Activated T-cell treated with anti-CD3 and anti-CD28 coated beads, Interleukin-2, amount 50 U/mL, for 4 hours (primary cell): ENCODE results near the gene TTC12. TPM values are rescaled to one million over a fixed set of nuclear protein-coding genes. Genes with fewer than 3 reads are reported as not detected.

Source experiments
- ATAC-seq, 2 donors: fragments of 200-7000 bp; cut with Tn5 transposase; one replicate each; pipeline ENCODE4 v1.10.0; 2021
- DNase-seq: peaks from one replicate; pipeline ENCODE4 v3.0.0-alpha.2; 2020
- H3K27me3 Mint-ChIP-seq: one replicate; pipeline ENCODE4 v1.8.0; 2021; ENCODE audit warnings: low read depth, mixed read lengths
- H3K36me3 Mint-ChIP-seq: one replicate; pipeline ENCODE4 v1.8.0; 2022; ENCODE audit warnings: mixed read lengths; ENCODE audit not compliant: insufficient read depth
- H3K4me1 Mint-ChIP-seq: one replicate; pipeline ENCODE4 v1.8.0; 2021; ENCODE audit warnings: low read depth, mixed read lengths
- H3K4me3 Mint-ChIP-seq: one replicate; pipeline ENCODE4 v1.8.0; 2021; ENCODE audit warnings: mild to moderate bottlenecking, moderate library complexity, mixed read lengths
- H3K9me3 Mint-ChIP-seq: one replicate; pipeline ENCODE4 v1.8.0; 2021; ENCODE audit warnings: mixed read lengths
- total RNA-seq, 3 donors: library from RNA; stranded (reverse); gene quantifications; one replicate each; pipeline ENCODE4 v1.2.1, GENCODE V29; 2021

The TTC12 gene, protein sequence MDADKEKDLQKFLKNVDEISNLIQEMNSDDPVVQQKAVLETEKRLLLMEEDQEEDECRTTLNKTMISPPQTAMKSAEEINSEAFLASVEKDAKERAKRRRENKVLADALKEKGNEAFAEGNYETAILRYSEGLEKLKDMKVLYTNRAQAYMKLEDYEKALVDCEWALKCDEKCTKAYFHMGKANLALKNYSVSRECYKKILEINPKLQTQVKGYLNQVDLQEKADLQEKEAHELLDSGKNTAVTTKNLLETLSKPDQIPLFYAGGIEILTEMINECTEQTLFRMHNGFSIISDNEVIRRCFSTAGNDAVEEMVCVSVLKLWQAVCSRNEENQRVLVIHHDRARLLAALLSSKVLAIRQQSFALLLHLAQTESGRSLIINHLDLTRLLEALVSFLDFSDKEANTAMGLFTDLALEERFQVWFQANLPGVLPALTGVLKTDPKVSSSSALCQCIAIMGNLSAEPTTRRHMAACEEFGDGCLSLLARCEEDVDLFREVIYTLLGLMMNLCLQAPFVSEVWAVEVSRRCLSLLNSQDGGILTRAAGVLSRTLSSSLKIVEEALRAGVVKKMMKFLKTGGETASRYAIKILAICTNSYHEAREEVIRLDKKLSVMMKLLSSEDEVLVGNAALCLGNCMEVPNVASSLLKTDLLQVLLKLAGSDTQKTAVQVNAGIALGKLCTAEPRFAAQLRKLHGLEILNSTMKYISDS
- total RNA-seq: 10 to 100 TPM in 1 of 3 donors, 1 to 10 TPM in 2; 4.0 to 11.0 (median 7.5) TPM

DNA sequence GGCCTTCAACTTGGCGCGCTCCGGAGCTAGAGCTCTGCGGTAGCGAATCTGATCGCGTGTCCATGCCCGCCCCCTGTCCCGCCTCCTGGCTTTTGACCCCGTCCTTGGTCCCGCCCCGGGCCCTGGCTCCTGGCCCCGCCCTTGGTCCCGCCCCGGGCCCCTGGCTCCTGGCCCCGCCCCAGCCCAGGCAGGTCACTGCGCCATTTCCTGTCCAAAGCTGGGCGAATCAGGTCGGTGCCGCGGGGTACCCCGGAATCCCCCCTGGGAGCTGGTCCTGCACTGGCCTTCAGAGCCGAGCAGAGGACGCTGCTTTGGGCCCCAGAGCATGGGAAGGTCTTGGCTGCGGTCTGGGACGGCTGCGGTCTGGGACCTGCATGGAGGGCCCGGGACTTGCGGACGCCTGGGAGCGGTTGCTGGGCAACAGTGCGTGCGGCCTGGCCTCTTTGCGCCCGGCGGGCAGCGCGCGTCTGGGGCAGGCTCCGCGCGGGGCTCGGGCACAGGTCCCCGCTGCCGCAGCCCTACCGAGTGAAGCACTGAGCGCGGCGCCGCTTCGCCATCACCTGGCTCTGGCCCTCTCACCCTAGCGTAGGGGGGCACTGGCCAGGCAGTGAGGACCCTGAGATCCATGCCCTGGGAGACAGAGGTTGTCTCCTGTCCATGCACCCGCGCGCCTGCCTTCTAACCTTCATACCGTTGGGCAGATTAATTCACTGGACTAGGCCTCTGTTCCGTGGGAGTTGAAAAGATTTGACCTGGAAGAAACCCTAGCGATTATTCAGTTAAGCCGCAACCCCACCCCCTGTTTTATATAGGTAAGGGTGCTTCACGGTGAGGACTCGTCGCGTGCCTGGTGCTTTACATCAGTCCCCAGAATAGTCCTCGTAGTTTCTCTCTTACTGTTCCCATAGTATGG, at the start of gene TTC12:
TTC12 (plus strand) TSS at position 195 of the 913 bp plus-strand sequence. CDS start 1,675 bp downstream, outside the sequence.
- Mint-ChIP-seq H3K9me3 (no peaks in the 10 kb centered on the region), H3K27me3 (no peaks in the 10 kb centered on the region), H3K4me3 (peak within 1 kb of the TSS; percentile 83), H3K4me1 (peaks cover 29% of the 10 kb centered on the region), H3K36me3 (peaks cover 24% of the 10 kb centered on the region)
- ATAC-seq (peak; percentile 99 to 100), DNase-seq (peak; percentile 92)

DNA sequence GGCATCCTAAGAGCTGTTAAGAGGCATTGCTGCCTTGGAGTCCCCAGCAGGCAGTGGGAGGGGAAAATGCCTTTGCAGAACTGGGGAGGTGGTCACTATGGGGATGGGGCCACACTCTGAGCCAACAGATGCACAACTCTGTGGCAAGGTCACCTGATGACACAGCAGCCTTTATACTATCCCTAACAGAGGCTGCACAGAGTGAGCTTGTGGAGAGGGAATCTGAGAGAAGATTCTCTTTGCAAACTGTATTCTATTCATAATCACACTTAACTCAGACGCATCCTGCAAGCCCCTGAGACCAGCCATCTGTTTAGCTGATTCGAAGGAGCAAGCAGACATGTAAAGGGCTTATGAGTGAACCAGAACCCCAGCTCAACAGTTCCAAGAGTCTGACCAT, 49.0 kb upstream of the TTC12 start:
- Mint-ChIP-seq H3K4me1 (no peaks in the 10 kb centered on the region), H3K36me3 (no peaks in the 10 kb centered on the region), H3K9me3 (no peaks in the 10 kb centered on the region), H3K27me3 (peaks cover 13% of the 10 kb centered on the region), H3K4me3 (no peak overlapping the region)
- DNase-seq (no peak), ATAC-seq (no peak)

GRCh38 chr11:113267493-113267892, 46.9 kb upstream of the TTC12 start:
- Mint-ChIP-seq H3K9me3 (no peaks in the 10 kb centered on the region), H3K4me3 (no peak overlapping the region), H3K4me1 (no peaks in the 10 kb centered on the region), H3K36me3 (no peaks in the 10 kb centered on the region), H3K27me3 (peaks cover 9% of the 10 kb centered on the region)
- no peak for ATAC-seq
- DNase-seq: no peak

- ATAC-seq (no peak), DNase-seq (no peak)
- H3K4me1 Mint-ChIP-seq: no peaks in the 10 kb centered on the region
- no peaks in the 10 kb centered on the region for H3K9me3 Mint-ChIP-seq
- no peaks in the 10 kb centered on the region for H3K36me3 Mint-ChIP-seq
- H3K27me3 Mint-ChIP-seq: peaks cover 8% of the 10 kb centered on the region
- H3K4me3 Mint-ChIP-seq: no peak overlapping the region
These were observed 45.3 kb upstream of the TTC12 start for GRCh38 chr11:113269096-113269495.

- no peak for DNase-seq
- no peaks in the 10 kb centered on the region for H3K4me1 Mint-ChIP-seq
- H3K9me3 Mint-ChIP-seq: no peaks in the 10 kb centered on the region
- ATAC-seq: no peak
- no peaks in the 10 kb centered on the region for H3K36me3 Mint-ChIP-seq
- H3K4me3 Mint-ChIP-seq: no peak overlapping the region
- H3K27me3 Mint-ChIP-seq: peaks cover 6% of the 10 kb centered on the region
These were observed 44.7 kb upstream of the TTC12 start for GRCh38 chr11:113269636-113270035.

- Mint-ChIP-seq H3K27me3 (peaks cover 6% of the 10 kb centered on the region), H3K4me3 (no peak overlapping the region), H3K36me3 (no peaks in the 10 kb centered on the region), H3K9me3 (no peaks in the 10 kb centered on the region), H3K4me1 (no peaks in the 10 kb centered on the region)
- no peak for ATAC-seq
- DNase-seq: no peak
These were observed 44.3 kb upstream of the TTC12 start for GRCh38 chr11:113270080-113270479.

DNA sequence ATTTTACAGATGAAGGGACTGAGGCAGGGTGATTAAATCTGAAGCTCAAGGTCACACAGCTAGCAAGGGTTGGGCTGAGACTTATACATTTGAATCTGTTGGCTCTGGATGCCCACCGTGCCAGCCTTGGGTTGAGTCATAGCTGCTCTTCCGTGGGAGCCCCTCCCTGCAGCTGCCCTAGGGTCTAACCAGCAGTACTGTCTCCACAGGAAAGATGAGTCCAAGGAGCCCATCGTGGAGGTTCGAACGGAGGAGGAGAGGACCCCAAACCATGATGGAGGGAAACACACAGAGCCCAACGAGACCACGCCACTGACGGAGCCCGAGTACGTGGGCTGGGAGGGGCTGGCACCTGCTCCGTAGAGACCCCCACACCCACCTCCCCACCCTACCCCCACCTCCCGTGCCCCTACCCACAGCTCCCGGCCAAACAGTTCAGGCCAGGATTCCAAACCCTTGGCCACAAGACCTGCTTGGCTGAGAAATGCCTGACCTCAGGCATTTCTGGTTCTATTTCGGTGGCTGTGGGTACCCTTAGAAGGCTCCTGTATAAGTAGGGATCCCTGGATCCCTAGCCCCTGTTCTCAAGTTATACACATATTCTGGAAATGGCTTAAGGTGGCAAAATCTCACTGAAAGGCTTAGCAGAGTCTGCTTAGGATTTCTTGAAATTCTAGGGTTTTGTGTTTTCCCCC, 42.7 kb upstream of the TTC12 start:
- Mint-ChIP-seq H3K36me3 (no peaks in the 10 kb centered on the region), H3K4me1 (no peaks in the 10 kb centered on the region), H3K27me3 (peaks cover 3% of the 10 kb centered on the region), H3K4me3 (no peak overlapping the region), H3K9me3 (no peaks in the 10 kb centered on the region)
- DNase-seq (no peak), ATAC-seq (no peak)

GRCh38 chr11:113272281-113272680, 42.1 kb upstream of the TTC12 start:
- Mint-ChIP-seq H3K36me3 (no peaks in the 10 kb centered on the region), H3K4me3 (no peak overlapping the region), H3K4me1 (no peaks in the 10 kb centered on the region), H3K27me3 (peaks cover 3% of the 10 kb centered on the region), H3K9me3 (no peaks in the 10 kb centered on the region)
- DNase-seq: no peak
- ATAC-seq: no peak

GRCh38 chr11:113272927-113273615, 41.3 kb upstream of the TTC12 start:
- H3K4me3 Mint-ChIP-seq: no peak overlapping the region
- no peaks in the 10 kb centered on the region for H3K4me1 Mint-ChIP-seq
- no peaks in the 10 kb centered on the region for H3K36me3 Mint-ChIP-seq
- peaks cover 3% of the 10 kb centered on the region for H3K27me3 Mint-ChIP-seq
- DNase-seq: no peak
- no peak for ATAC-seq
- no peaks in the 10 kb centered on the region for H3K9me3 Mint-ChIP-seq

DNA sequence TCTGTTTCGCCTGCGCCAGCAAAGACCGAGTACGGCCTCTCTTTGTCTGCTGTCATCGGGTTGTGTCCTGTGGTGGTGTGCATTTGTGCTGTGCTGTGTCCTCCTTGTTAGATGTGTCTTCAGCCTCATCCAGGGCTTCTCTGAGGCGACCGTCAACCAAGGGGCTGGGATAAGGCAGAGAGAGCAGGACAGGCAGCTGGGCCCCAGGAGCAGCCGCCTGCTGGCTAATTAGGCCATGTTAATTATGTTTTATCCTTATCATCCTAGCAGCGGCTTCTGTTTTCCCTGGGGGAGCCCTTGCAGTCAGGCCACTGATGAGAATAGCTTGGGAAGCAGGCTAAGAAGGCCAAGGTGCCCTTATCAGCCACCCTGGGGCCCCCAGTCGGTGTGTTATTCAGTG, 40.7 kb upstream of the TTC12 start:
- Mint-ChIP-seq H3K36me3 (no peaks in the 10 kb centered on the region), H3K4me1 (no peaks in the 10 kb centered on the region), H3K27me3 (peaks cover 3% of the 10 kb centered on the region), H3K4me3 (no peak overlapping the region), H3K9me3 (no peaks in the 10 kb centered on the region)
- no peak for ATAC-seq
- DNase-seq: no peak

- Mint-ChIP-seq H3K4me3 (no peak overlapping the region), H3K36me3 (no peaks in the 10 kb centered on the region), H3K4me1 (no peaks in the 10 kb centered on the region), H3K27me3 (peaks cover 3% of the 10 kb centered on the region), H3K9me3 (no peaks in the 10 kb centered on the region)
- no peak for ATAC-seq
- DNase-seq: no peak
These were observed 39.4 kb upstream of the TTC12 start for GRCh38 chr11:113274713-113275582.

DNA sequence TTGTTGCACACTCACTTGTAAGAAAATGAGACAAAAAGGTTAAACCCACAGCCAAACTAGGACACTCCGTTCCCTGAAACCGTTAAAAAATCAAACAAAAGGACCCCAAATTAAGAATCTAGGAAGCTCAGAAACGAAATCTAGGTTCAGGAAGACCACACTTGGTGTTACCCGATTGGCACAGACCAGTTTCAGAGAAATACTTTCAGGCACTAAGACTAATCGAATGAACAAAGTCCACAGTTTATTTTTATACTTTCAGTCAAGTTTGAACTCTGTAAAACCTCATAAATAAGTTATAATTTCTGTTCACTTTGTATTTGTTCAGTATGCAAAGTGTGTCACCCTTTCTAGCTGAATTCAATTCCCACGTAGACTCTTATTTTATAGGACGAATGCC, 38.8 kb upstream of the TTC12 start:
- Mint-ChIP-seq H3K4me1 (no peaks in the 10 kb centered on the region), H3K36me3 (no peaks in the 10 kb centered on the region), H3K4me3 (no peak overlapping the region), H3K9me3 (no peaks in the 10 kb centered on the region), H3K27me3 (no peaks in the 10 kb centered on the region)
- DNase-seq (no peak), ATAC-seq (no peak)

DNA sequence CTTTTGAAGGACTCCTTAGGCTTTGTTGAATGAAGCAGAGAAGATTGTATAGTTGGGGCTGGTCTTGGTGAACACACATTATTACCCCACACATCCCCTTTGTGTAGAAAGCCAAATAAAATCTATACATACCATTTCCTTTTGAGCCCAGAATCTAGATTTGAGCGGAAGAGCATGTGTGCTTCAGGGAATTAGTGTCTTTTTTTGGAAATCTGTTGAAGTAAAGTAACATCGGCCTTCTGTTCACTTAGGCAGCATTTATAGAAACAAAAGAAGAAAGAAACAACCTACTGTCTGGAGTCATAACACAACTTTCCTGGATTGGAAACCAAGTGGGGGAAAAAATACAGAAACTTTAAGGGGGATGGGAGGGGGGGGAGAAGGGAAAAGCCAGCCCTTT, 37.9 kb upstream of the TTC12 start:
- no peak for DNase-seq
- no peak overlapping the region for H3K4me3 Mint-ChIP-seq
- no peaks in the 10 kb centered on the region for H3K9me3 Mint-ChIP-seq
- no peak for ATAC-seq
- H3K27me3 Mint-ChIP-seq: no peaks in the 10 kb centered on the region
- H3K4me1 Mint-ChIP-seq: no peaks in the 10 kb centered on the region
- H3K36me3 Mint-ChIP-seq: no peaks in the 10 kb centered on the region
